Keratinocyte (primary cell): ENCODE measurements around the gene C8G.

Experiments
- EZH2 ChIP-seq: IDR thresholded peaks from one replicate; pipeline ENCODE4 v1.6.1; 2012; ENCODE audit warnings: inconsistent platforms, mild to moderate bottlenecking, low read length, moderate library complexity
- TF ChIP-seq, protein P1 (sequence below), 3 experiments: IDR thresholded peaks in 1 of 3; conservative IDR thresholded peaks in 1 of 3; optimal IDR thresholded peaks in 1 of 3; 2 replicates in 2 of 3; 3 replicates in 1 of 3; pipeline versions ENCODE3 to v1.5.1; 2011; ENCODE audit warnings: low read length in 3 of 3, mild to moderate bottlenecking in 3 of 3, moderate library complexity in 2 of 3, control low read depth in 1 of 3, inconsistent platforms in 1 of 3; ENCODE audit not compliant: insufficient read depth in 2 of 3; ENCODE audit errors: extremely low read depth in 1 of 3

DNA sequence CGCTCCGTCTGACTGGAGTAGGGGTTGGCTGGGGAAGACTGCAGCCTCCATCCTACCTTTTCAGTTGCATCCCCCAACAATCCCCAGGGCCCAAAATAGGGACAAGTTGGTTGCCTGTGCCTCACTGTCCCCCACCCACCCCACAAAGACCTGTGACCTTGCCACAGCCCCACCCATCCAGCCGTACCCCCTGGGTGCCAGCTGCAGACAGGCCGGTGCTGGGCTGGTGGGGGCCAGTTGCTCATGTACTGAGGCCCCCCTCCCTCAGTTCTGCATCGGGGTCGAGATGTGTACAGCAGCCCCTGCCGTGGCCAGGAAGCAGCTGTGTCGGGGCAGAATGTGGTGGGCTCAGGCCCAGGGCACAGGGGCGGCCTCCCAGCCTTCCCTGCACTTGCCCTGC, 38.1 kb downstream of the C8G start:
- TF ChIP-seq, protein P1, sequence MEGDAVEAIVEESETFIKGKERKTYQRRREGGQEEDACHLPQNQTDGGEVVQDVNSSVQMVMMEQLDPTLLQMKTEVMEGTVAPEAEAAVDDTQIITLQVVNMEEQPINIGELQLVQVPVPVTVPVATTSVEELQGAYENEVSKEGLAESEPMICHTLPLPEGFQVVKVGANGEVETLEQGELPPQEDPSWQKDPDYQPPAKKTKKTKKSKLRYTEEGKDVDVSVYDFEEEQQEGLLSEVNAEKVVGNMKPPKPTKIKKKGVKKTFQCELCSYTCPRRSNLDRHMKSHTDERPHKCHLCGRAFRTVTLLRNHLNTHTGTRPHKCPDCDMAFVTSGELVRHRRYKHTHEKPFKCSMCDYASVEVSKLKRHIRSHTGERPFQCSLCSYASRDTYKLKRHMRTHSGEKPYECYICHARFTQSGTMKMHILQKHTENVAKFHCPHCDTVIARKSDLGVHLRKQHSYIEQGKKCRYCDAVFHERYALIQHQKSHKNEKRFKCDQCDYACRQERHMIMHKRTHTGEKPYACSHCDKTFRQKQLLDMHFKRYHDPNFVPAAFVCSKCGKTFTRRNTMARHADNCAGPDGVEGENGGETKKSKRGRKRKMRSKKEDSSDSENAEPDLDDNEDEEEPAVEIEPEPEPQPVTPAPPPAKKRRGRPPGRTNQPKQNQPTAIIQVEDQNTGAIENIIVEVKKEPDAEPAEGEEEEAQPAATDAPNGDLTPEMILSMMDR (optimal IDR thresholded peaks at IDR 0.05 in 1 of 3, IDR thresholded peaks at IDR 0.05 in 1 of 3, conservative IDR thresholded peaks at IDR 0.05 in 1 of 3; ENCODE audit: extremely low read depth in 1 of 3, insufficient read depth in 2 of 3, low read length in 3 of 3) = no peak
- no peak for TF ChIP-seq EZH2
